ENCODE measurements around the gene JPT2. TPM values are rescaled to one million over a fixed set of nuclear protein-coding genes. Genes with fewer than 3 reads are reported as not detected.
"Not testable (repeated sequence)": the region's sequence is repeated elsewhere in the genome, so short reads cannot be mapped to it uniquely, and the experiment has no call there.

JPT2 gene
- polyA plus RNA-seq, 5 donors, result 64.2 to 77.3 (median 73.7) TPM

GRCh38 chr16:1706386-1707192 is 28.5 kb downstream of the JPT2 start:
- no peak for DNase-seq

- DNase-seq, result no peak
Observed at GRCh38 chr16:1707193-1707790, 29.2 kb downstream of the JPT2 start.

GRCh38 chr16:1708083-1708767 is 30.1 kb downstream of the JPT2 start:
- no peak for DNase-seq

DNA sequence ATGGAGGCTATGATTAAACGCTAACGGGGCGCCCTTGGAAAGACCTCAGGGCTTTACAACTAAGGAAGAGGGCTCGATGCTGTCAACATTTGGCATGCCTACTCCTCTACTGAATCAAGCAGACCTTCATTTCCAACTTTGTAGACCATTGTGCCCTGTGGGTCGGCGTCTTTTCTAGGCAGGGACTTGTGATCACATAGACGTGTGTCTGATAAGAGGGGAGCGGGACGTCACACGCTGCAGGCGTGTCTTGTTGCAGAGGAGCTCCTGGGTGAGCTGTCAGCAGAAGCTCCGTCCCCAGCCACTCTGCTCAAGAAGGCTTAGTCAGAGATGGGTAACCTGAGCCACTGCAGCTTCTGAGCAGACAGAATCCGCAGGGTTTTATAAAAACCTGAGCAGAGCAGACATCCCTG is 30.7 kb downstream of the JPT2 start:
- DNase-seq, result no peak

DNA sequence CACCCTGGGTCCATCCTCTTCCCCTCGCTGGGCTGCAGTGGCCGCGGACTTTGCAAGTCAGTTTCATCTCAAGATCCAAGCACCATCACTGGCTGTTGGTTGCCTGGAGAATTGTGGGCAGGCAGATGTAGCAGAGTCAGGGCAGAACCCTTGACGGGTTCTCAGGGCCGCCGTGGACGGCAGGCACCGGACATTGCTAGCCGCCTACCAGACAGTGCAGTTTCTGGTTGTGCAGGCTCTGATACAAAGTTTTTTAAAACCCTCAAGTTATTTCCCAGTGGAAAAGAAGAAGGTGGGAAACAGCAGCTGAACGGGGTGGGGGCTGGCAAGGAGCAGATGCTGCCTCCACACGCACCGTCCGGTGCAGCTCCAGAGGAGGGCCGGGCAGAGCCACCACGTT is 31.3 kb downstream of the JPT2 start:
- DNase-seq, result no peak

DNA sequence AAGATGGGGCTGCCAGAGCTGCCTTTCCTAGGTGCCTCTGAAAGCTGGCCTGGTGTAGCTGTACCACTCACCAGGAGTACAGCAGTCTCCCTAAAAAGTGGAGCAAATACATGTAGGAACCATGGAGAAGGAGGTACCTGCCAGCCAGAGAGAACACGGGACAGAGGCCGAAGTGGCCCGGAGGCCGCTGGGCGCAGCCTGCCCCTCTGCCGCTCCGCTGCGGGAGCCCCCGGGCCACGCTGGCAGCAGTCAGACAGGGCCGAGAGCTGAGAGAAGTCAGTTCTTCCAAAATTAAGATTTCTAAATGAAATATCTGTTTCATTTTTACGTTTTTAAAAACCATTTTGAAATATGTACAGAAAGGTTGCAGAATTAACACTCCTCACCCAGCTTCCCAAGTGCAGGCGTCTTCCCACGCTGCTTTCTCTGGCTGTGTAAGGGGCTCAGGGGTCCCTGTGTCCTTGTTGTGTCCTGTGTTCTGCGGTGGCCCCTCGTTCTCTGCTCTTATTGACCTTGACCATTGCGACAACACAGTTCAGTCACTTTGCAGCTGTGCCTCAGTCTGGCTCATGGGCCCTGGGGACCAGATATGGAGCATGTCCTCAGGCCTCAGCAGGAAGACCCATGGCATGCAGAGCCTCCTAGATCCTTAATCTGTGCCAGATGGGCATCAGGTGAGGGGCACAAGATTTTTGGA is 32.9 kb downstream of the JPT2 start:
- DNase-seq, result no peak

- no peak for DNase-seq
Observed at GRCh38 chr16:1712791-1713261, 34.7 kb downstream of the JPT2 start.

- DNase-seq, result no peak
Observed at GRCh38 chr16:1713331-1713730, 35.3 kb downstream of the JPT2 start.

GRCh38 chr16:1713933-1714332 is 35.9 kb downstream of the JPT2 start:
- DNase-seq, result no peak

- DNase-seq, result no peak
Observed at GRCh38 chr16:1715220-1715619, 37.1 kb downstream of the JPT2 start.

GRCh38 chr16:1718236-1718635 is 40.2 kb downstream of the JPT2 start:
- not testable (repeated sequence) for DNase-seq

GRCh38 chr16:1719559-1720229 is 41.6 kb downstream of the JPT2 start:
- DNase-seq, result not testable (repeated sequence)

- DNase-seq, result no peak
Observed at GRCh38 chr16:1721372-1721771, 43.3 kb downstream of the JPT2 start.

DNA sequence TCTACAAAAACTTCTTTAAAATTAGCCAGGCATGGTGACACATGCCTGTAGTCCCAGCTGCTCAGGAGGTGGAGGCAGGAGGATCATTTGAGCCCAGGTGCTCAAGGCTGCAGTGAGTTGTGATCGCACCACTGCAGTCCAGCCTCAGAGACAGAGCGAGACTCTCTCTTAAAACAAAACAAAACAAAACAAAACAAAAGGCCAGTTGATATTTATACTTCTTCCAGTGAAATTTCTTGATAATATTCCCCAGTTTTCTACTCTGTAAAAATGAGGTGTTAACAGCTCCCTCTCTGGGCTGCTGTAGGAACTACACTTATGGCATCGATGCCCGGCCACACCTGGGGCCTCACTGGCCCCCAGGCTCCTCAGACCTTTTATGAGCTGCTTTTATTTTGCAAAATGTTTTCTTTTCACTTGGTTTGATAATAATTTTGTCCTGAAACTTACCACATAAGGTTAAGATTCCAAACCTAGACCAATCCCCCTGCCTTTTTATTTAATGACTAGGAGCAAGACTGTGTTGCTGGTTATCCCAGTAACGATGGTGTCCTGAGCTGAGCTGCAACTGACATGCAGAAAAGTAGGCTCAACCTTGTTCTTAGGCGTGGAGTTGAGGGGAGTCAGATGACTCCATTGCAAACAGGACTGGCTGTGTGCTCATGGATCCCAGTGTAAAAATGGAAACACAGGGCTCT is 45.5 kb downstream of the JPT2 start:
- no peak for DNase-seq

DNA sequence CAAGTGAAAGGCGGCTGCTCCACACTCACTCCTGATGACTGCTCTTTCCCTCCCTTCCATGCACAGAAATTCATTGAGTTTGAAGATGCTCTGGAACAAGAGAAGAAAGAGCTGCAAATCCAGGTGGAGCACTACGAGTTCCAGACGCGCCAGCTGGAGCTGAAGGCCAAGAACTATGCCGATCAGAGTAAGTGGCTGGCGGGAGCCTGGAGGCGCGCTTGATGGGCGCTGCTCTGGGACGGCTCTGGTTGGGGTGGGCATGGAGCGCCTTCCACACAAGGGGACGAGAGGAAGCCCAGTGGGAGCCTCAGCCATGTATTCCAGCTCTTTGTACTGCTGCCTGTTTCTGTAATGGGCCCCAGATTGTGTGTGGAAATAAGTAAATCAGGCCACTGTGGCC is 46.4 kb downstream of the JPT2 start:
- no peak for DNase-seq

DNA sequence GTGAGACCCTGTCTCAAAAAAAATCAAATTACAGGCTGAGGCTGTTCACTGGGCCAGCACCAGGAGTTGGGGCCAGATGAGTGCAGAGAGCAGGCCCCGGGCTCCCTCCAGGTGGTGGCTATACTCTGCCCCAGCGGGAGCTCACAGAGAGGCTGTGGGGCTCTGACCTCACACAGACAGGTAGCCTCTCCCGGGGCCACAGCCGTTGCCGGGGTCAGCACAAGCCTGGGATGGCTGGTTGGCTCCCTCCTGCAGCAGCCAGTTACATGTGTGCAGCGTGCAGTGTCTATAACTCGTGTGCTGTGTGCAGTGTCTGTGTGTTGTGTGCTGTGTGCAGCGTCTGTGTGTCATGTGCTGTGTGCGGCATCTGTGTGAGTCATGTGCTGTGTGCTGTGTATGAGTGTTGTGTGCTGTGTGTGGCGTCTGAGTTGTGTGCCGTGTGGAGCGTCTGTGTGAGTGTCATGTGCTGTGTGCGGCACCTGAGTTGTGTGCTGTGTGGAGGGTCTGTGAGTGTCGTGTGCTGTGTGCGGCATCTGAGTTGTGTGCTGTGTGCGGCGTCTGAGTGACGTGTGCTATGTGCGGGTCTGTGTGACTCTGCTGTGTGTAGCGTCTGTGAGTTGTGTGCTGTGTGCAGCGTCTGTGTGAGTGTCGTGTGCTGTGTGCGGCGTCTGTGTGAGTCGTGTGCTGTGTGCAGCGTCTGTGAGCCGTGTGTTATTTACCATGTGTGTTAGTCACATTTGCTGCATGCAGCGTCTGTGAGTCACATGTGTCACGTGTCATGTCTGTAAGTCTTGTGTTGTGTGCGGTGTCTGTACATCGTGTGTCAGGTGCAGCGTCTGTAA is 48.8 kb downstream of the JPT2 start:
- DNase-seq, result no peak

GRCh38 chr16:1727651-1728624 is 49.9 kb downstream of the JPT2 start:
- DNase-seq, result no peak

- no peak for DNase-seq
Observed at GRCh38 chr16:1729026-1729425, 50.9 kb downstream of the JPT2 start.

DNA sequence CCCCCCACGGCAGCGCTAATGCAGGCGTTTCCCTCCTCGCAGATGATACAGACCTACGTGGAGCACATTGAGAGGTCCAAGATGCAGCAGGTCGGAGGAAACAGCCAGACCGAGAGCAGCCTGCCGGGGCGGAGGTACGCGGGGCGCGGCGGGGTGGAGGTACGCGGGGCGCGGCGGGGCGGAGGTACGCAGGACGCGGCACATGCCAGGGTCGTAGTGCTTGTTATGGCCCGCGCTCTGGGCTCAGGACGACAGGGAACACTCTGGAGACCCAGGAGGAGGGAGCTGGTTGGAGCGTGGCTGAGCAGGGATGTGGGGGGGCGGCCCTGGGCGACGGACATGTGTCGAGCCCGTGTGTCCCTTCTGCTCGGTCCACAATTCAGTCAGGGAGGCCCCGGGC is 51.4 kb downstream of the JPT2 start:
- no peak for DNase-seq
